GM12878 (cell line): ENCODE data around the gene KIF15. TPM values are rescaled to one million over a fixed set of nuclear protein-coding genes. Genes with fewer than 3 reads are reported as not detected.

Source experiments
- ATAC-seq: fragments of 200-7000 bp; cut with Tn5 transposase; 3 replicates; pipeline ENCODE4 v1.9.1; 2020; ENCODE audit warnings: mild to moderate bottlenecking, moderate library complexity
- BruUV-seq: library from RNA; stranded (reverse); fragments of 400-500 nt; replicated peaks from 2 replicates; lab custom pipeline; 2021; lab: Mats Ljungman, UMichigan
- CTCF ChIA-PET: fragments of 300-600 bp; sonication (Branson Sonifier 250); formaldehyde crosslinking; extraction: SDS; loops from one replicate; lab custom pipeline; 2021; ENCODE audit warnings: inconsistent platforms; lab: Yijun Ruan, JAX
- POLR2A ChIA-PET: fragments of 350-600 bp; formaldehyde crosslinking; extraction: SDS; loops from one replicate; lab custom pipeline; 2021; ENCODE audit warnings: inconsistent platforms; lab: Charles Lee
- RAD21 ChIA-PET: fragments of 300-600 bp; sonication (Branson Sonifier 250); formaldehyde crosslinking; loops from one replicate; lab custom pipeline; 2023; ENCODE audit warnings: antibody characterized with exemption; ENCODE audit not compliant: unreplicated experiment; lab: Charles Lee
- SMC1A ChIA-PET: fragments of 300-600 bp; sonication (Branson Sonifier 250); formaldehyde crosslinking; loops from one replicate; lab custom pipeline; 2023; ENCODE audit not compliant: unreplicated experiment, uncharacterized antibody; lab: Charles Lee
- DNase-seq: peaks from one replicate; pipeline ENCODE4 v3.0.0-alpha.2; 2011; ENCODE audit warnings: low read depth, low spot score
- FAIRE-seq: peaks from 3 replicates; lab custom pipeline; 2011; peaks lifted over from hg19 to GRCh38; lab: Jason Lieb, UNC
- H2AFZ ChIP-seq: 2 replicates; pipeline ENCODE4 v1.6.0; 2011; ENCODE audit warnings: low read depth, low read length, control low read depth; ENCODE audit not compliant: control insufficient read depth
- H3K27ac ChIP-seq: 2 replicates; pipeline ENCODE4 v1.5.1; 2011; ENCODE audit warnings: control low read depth; ENCODE audit not compliant: control insufficient read depth, insufficient read depth
- H3K27me3 ChIP-seq, 2 experiments: replicated peaks in 1 of 2; 2 replicates each; pipeline versions ENCODE4 v1.6.0 to v1.6.1; 2011; ENCODE audit warnings: low read length in 1 of 2; ENCODE audit not compliant: control insufficient read depth in 2 of 2, insufficient read depth in 2 of 2
- H3K36me3 ChIP-seq, 2 experiments: 2 replicates each; pipeline ENCODE4 v1.5.1; 2011; ENCODE audit warnings: low read length in 1 of 2; ENCODE audit not compliant: control insufficient read depth in 2 of 2, insufficient read depth in 2 of 2
- H3K4me1 ChIP-seq: 2 replicates; pipeline ENCODE4 v1.6.1; 2011; ENCODE audit warnings: mild to moderate bottlenecking, low read length, moderate library complexity, mixed read lengths; ENCODE audit not compliant: control insufficient read depth, insufficient read depth
- H3K4me2 ChIP-seq: 2 replicates; pipeline ENCODE4 v1.6.0; 2011; ENCODE audit warnings: control low read depth; ENCODE audit not compliant: control insufficient read depth, insufficient read depth
- H3K4me3 ChIP-seq: fragments of 200-600 bp; sonication (generic); 2 replicates; pipeline ENCODE4 v1.5.1; 2016
- H3K79me2 ChIP-seq: 2 replicates; pipeline ENCODE4 v1.6.0; 2011; ENCODE audit warnings: low read length; ENCODE audit not compliant: control insufficient read depth, insufficient read depth
- H3K9ac ChIP-seq: 2 replicates; pipeline ENCODE4 v1.8.0; 2011; ENCODE audit warnings: low read length, control low read depth, mixed read lengths; ENCODE audit not compliant: control insufficient read depth, insufficient read depth
- H3K9me3 ChIP-seq: replicated peaks from 3 replicates; pipeline ENCODE4 v1.5.1; 2011; ENCODE audit warnings: mild to moderate bottlenecking, low read length; ENCODE audit not compliant: control insufficient read depth, insufficient read depth
- H4K20me1 ChIP-seq: 2 replicates; pipeline ENCODE4 v1.6.0; 2011; ENCODE audit not compliant: control insufficient read depth, insufficient read depth
- ATF7 ChIP-seq: fragments of 450-650 bp; IDR thresholded peaks from 2 replicates; pipeline ENCODE4 v1.6.1; 2016; ENCODE audit warnings: low read depth, mild to moderate bottlenecking
- BACH1 ChIP-seq: fragments of 450-650 bp; IDR thresholded peaks from 2 replicates; pipeline ENCODE4 v1.6.1; 2017; ENCODE audit warnings: mild to moderate bottlenecking, borderline replicate concordance
- HDAC2 ChIP-seq: fragments of 200-600 bp; sonication (generic); IDR thresholded peaks from 2 replicates; pipeline ENCODE4 v1.6.1; 2017
- NFYA ChIP-seq: IDR thresholded peaks from 2 replicates; pipeline ENCODE4 v1.6.1; 2011; ENCODE audit warnings: low read depth, mild to moderate bottlenecking, low read length, improper control_type of control experiment, borderline replicate concordance
- POU2F2 ChIP-seq: IDR thresholded peaks from 3 replicates; pipeline ENCODE4 v1.6.1; 2011; ENCODE audit warnings: low read depth, mild to moderate bottlenecking, low read length, borderline replicate concordance
- RAD51 ChIP-seq: fragments of 450-650 bp; IDR thresholded peaks from 2 replicates; pipeline ENCODE4 v1.6.1; 2016; ENCODE audit warnings: moderate library complexity, mild to moderate bottlenecking, inconsistent platforms
- SKIL ChIP-seq: fragments of 450-650 bp; IDR thresholded peaks from 2 replicates; pipeline ENCODE4 v1.6.1; 2017; ENCODE audit warnings: mild to moderate bottlenecking, low read depth, inconsistent platforms; ENCODE audit not compliant: poor library complexity, severe bottlenecking
- ZNF274 ChIP-seq: IDR thresholded peaks from one replicate; pipeline ENCODE4 v1.8.0; 2011; ENCODE audit not compliant: insufficient read length, insufficient read depth
- WGBS: methylation state at CpG from one replicate; pipeline ENCODE4 v1.1.6; 2016; ENCODE audit warnings: low lambda C conversion rate; ENCODE audit not compliant: insufficient replicate concordance, insufficient coverage; ENCODE audit errors: missing lambda C conversion rate; 5-methylcytosine and 5-hydroxymethylcytosine counted together
- in situ Hi-C: fragments of 300-500 bp; cut with MboI; formaldehyde crosslinking; loops from 9 replicates; pipeline ENCODE4 v1.14.3; 2018; ENCODE audit warnings: mixed read lengths
- intact Hi-C: fragments of 100-400 bp; cut with micrococcal nuclease; formaldehyde crosslinking; loops from one replicate; pipeline ENCODE4 v1.14.2; 2022; ENCODE audit not compliant: unreplicated experiment
- polyA plus RNA-seq, 11 experiments: library from polyadenylated mRNA; depleted of rRNA in 4 of 11; unstranded in 6 of 11; stranded (reverse) in 5 of 11; fragments of >200 nt; fragmentation: Nextera tagmentation in 4 of 11; fragmentation: Illumina TruSeq in 1 of 11; extraction: Ambion mirVana in 4 of 11; extraction: Trizol in 1 of 11; gene quantifications; 1 replicate in 1 of 11; 2 replicates in 10 of 11; pipeline versions ENCODE4 v1.2.1 to v1.2.3, GENCODE V29; 2011 to 2016; ENCODE audit warnings: inconsistent platforms in 2 of 11, missing spikeins in 2 of 11, low read depth in 1 of 11
- total RNA-seq, 4 experiments: library from RNA; depleted of rRNA in 3 of 4; stranded (reverse); fragments of >200 nt in 3 of 4; fragmentation: Illumina TruSeq in 1 of 4; extraction: Trizol in 1 of 4; gene quantifications; 2 replicates each; pipeline versions ENCODE4 v1.2.1 to v1.2.3, GENCODE V29; 2013 to 2021

KIF15 gene
- total and polyA plus RNA-seq, 10 of the 15 experiments (the other 5 are each of a cell fraction or from before 2014, with no cell fraction given) = 12.3 to 51.8 (median 26.0) TPM

- intact Hi-C loops (no loop called here), in situ Hi-C loops (no loop called here)
- no peaks in the 10 kb centered on the region for H3K4me1 ChIP-seq
- H3K4me3 ChIP-seq = no peak overlapping the region
- peaks cover 6% of the 10 kb centered on the region for H3K9me3 ChIP-seq
- no peaks in the 10 kb centered on the region for H3K27me3 ChIP-seq
- peaks cover 13 to 14% of the 10 kb centered on the region in 2 experiments for H3K36me3 ChIP-seq
- no peak overlapping the region for H3K27ac ChIP-seq
- ChIA-PET RAD21 (no interaction called here), SMC1A (interaction anchor here (1.0 to 1.2 kb wide), 2 partner anchors 15 to 16 kb away, joined by 3 read pairs; no protein-coding TSS in a partner anchor), POLR2A (interaction anchor here (0.7 kb wide), 1 partner anchor 76 kb away, joined by 8 read pairs; no protein-coding TSS in a partner anchor), CTCF (no interaction called here)
- BruUV-seq = no TSS peak
- no peaks in the 10 kb centered on the region for H4K20me1 ChIP-seq
- no peak for TF ChIP-seq BACH1
- no peak for TF ChIP-seq ZNF274
- TF ChIP-seq POU2F2 = no peak
- no peak for TF ChIP-seq ATF7
- no peak for TF ChIP-seq NFYA
- TF ChIP-seq RAD51 = no peak
- no peak for TF ChIP-seq SKIL
- no peak for TF ChIP-seq HDAC2
- H2AFZ ChIP-seq = no peak overlapping the region
- whole genome bisulfite sequencing = 100% methylated on average over 1 of the region's 2 CpGs
- H3K4me2 ChIP-seq = no peak overlapping the region
- no peak for DNase-seq
- H3K9ac ChIP-seq = no peak overlapping the region
- H3K79me2 ChIP-seq = no peaks in the 10 kb centered on the region
- no peak for ATAC-seq
- no peak for FAIRE-seq
These were observed 71.4 kb downstream of the KIF15 start for GRCh38 chr3:44832965-44833364.
